HepG2 (cell line): ENCODE data around the gene PIGX. TPM values are rescaled to one million over a fixed set of nuclear protein-coding genes. Genes with fewer than 3 reads are reported as not detected.
A peak's percentile ranks its signal among the peaks of the same experiment; 100 is the strongest.

Source experiments
- ATF1 ChIP-seq: IDR thresholded peaks from 2 replicates; pipeline ENCODE4 v1.6.1; 2016; ENCODE audit warnings: mild to moderate bottlenecking, control low read depth
- FOXO1 ChIP-seq: sonication (generic); formaldehyde crosslinking; IDR thresholded peaks from 2 replicates; pipeline ENCODE4 v1.4.0; 2020; ENCODE audit warnings: missing genetic modification reagents
- HDAC2 ChIP-seq: sonication (generic); formaldehyde crosslinking; IDR thresholded peaks from 2 replicates; pipeline ENCODE4 v1.4.0; 2020; ENCODE audit warnings: missing genetic modification reagents
- KLF6 ChIP-seq: IDR thresholded peaks from 2 replicates; pipeline ENCODE4 v1.8.0; 2016; ENCODE audit warnings: missing biosample characterization, missing genetic modification reagents
- MAFF ChIP-seq: IDR thresholded peaks from 2 replicates; pipeline ENCODE4 v1.6.1; 2011; ENCODE audit warnings: low read depth, low read length, improper control_type of control experiment
- MAFG ChIP-seq: sonication (generic); formaldehyde crosslinking; IDR thresholded peaks from 2 replicates; pipeline ENCODE4 v1.5.1; 2020; ENCODE audit warnings: mild to moderate bottlenecking, missing genetic modification reagents
- NR3C1 ChIP-seq: sonication (generic); formaldehyde crosslinking; IDR thresholded peaks from 2 replicates; pipeline ENCODE4 v1.4.0; 2020; ENCODE audit warnings: missing genetic modification reagents
- SALL1 ChIP-seq: sonication (generic); formaldehyde crosslinking; IDR thresholded peaks from 2 replicates; pipeline ENCODE4 v1.8.0; 2022; ENCODE audit warnings: mild to moderate bottlenecking, missing genetic modification reagents
- SMAD1 ChIP-seq: sonication (generic); formaldehyde crosslinking; IDR thresholded peaks from 2 replicates; pipeline ENCODE4 v1.4.0; 2020; ENCODE audit warnings: missing genetic modification reagents, low read depth, mild to moderate bottlenecking, borderline replicate concordance
- TAF1 ChIP-seq: sonication (generic); formaldehyde crosslinking; IDR thresholded peaks from 2 replicates; pipeline ENCODE4 v1.4.0; 2020; ENCODE audit warnings: missing genetic modification reagents
- ZFYVE20 ChIP-seq: sonication (generic); formaldehyde crosslinking; IDR thresholded peaks from 2 replicates; pipeline ENCODE4 v1.8.0; 2023; ENCODE audit warnings: low read depth, mild to moderate bottlenecking, moderate library complexity, missing genetic modification reagents, borderline replicate concordance
- ZNF10 ChIP-seq: sonication (generic); formaldehyde crosslinking; IDR thresholded peaks from 2 replicates; pipeline ENCODE4 v1.4.0; 2020; ENCODE audit warnings: mild to moderate bottlenecking, low read depth, missing genetic modification reagents, borderline replicate concordance
- ZNF333 ChIP-seq: sonication (generic); formaldehyde crosslinking; IDR thresholded peaks from 2 replicates; pipeline ENCODE4 v1.4.0; 2020; ENCODE audit warnings: mild to moderate bottlenecking, missing genetic modification reagents, borderline replicate concordance
- ZNF382 ChIP-seq: sonication (generic); formaldehyde crosslinking; IDR thresholded peaks from 2 replicates; pipeline ENCODE4 v1.5.0; 2020; ENCODE audit warnings: missing genetic modification reagents, mild to moderate bottlenecking, borderline replicate concordance
- ZNF570 ChIP-seq: sonication (generic); formaldehyde crosslinking; IDR thresholded peaks from 2 replicates; pipeline ENCODE4 v1.4.0; 2020; ENCODE audit warnings: mild to moderate bottlenecking, missing genetic modification reagents, borderline replicate concordance
- polyA plus RNA-seq, 8 experiments: library from polyadenylated mRNA; depleted of rRNA in 3 of 8; stranded (reverse) in 7 of 8; unstranded in 1 of 8; fragments of >200 nt; fragmentation: Illumina TruSeq in 4 of 8; extraction: Trizol in 4 of 8; gene quantifications; 2 replicates each; pipeline versions ENCODE4 v1.2.1 to v1.2.3, GENCODE V29; 2011 to 2016; ENCODE audit warnings: low read depth in 4 of 8, missing spikeins in 1 of 8, mixed read lengths in 1 of 8; ENCODE audit not compliant: insufficient read depth in 1 of 8
- total RNA-seq, 5 experiments: library from RNA; depleted of rRNA; stranded (reverse); fragments of >200 nt; fragmentation: Illumina TruSeq; extraction: Trizol; gene quantifications; 2 replicates each; pipeline ENCODE4 v1.2.3, GENCODE V29; 2016; ENCODE audit warnings: low read depth in 1 of 5
- TF ChIP-seq, protein P1 (sequence below): sonication (generic); formaldehyde crosslinking; IDR thresholded peaks from 2 replicates; pipeline ENCODE4 v1.5.0; 2020; ENCODE audit warnings: mild to moderate bottlenecking, missing genetic modification reagents, borderline replicate concordance
- TF ChIP-seq, protein P2 (sequence below): sonication (generic); formaldehyde crosslinking; conservative IDR thresholded peaks from 2 replicates; pipeline ENCODE4 v1.4.0; 2020; ENCODE audit warnings: missing genetic modification reagents
- TF ChIP-seq, protein P3 (sequence below): sonication (generic); formaldehyde crosslinking; IDR thresholded peaks from 2 replicates; pipeline ENCODE4 v1.5.0; 2020; ENCODE audit warnings: missing genetic modification reagents
- TF ChIP-seq, protein P4 (sequence below): sonication (generic); formaldehyde crosslinking; IDR thresholded peaks from 2 replicates; pipeline ENCODE4 v1.5.0; 2020; ENCODE audit warnings: mild to moderate bottlenecking, missing genetic modification reagents, moderate library complexity
- TF ChIP-seq, protein P5 (sequence below): sonication (generic); formaldehyde crosslinking; IDR thresholded peaks from 2 replicates; pipeline ENCODE4 v1.5.0; 2020; ENCODE audit warnings: missing genetic modification reagents

The PIGX gene
- total and polyA plus RNA-seq, 2 of the 13 experiments (the other 11 are each of a cell fraction or from before 2014, with no cell fraction given), result 13.2 to 21.3 TPM

DNA sequence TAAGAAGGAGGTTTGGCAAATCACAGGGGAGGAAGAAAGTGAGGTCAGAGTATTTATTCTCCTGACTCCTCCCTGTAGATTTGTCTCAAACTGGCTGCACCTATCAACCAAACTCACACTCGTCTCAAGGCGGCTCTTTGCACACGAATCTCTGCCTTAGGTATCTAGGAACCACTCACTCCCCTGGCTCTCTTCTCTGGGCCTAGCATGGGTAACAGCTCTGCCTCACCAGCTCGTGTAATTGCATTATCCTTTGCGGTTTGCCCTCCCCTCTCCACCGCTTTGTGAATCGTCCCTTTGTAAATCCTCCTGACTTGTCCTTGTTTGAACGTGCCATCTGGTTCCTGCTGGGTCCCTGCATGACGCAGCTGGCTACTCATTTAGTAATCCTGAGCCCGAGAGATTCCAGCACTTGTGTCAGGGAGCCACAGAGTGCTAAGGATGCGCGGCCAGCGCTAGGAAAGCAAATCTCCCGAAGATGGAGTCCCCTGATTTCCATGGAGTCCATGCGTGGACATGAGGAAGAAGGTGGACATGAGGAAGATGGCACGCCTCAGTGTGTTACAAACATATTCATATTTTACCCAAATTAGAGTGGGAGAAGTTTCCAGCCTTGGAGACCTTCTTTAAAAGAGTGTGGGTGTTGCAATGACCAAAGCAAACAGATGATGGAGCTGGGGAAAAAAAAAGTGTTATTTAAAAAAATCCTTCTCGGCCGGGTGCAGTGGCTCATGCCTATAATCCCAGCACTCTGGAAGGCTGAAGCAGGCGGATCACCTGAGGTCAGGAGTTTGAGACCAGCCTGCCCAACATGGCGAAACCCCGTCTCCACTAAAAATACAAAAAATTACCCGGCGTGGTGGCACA lies 45.9 kb upstream of the PIGX start (continued):
- TF ChIP-seq, protein P1, sequence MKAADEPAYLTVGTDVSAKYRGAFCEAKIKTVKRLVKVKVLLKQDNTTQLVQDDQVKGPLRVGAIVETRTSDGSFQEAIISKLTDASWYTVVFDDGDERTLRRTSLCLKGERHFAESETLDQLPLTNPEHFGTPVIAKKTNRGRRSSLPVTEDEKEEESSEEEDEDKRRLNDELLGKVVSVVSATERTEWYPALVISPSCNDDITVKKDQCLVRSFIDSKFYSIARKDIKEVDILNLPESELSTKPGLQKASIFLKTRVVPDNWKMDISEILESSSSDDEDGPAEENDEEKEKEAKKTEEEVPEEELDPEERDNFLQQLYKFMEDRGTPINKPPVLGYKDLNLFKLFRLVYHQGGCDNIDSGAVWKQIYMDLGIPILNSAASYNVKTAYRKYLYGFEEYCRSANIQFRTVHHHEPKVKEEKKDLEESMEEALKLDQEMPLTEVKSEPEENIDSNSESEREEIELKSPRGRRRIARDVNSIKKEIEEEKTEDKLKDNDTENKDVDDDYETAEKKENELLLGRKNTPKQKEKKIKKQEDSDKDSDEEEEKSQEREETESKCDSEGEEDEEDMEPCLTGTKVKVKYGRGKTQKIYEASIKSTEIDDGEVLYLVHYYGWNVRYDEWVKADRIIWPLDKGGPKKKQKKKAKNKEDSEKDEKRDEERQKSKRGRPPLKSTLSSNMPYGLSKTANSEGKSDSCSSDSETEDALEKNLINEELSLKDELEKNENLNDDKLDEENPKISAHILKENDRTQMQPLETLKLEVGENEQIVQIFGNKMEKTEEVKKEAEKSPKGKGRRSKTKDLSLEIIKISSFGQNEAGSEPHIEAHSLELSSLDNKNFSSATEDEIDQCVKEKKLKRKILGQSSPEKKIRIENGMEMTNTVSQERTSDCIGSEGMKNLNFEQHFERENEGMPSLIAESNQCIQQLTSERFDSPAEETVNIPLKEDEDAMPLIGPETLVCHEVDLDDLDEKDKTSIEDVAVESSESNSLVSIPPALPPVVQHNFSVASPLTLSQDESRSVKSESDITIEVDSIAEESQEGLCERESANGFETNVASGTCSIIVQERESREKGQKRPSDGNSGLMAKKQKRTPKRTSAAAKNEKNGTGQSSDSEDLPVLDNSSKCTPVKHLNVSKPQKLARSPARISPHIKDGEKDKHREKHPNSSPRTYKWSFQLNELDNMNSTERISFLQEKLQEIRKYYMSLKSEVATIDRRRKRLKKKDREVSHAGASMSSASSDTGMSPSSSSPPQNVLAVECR (CRISPR knock-in tag), result 0 out of 2 replicates have a peak, but pooled peaks have one; percentile 34
- TF ChIP-seq, protein P2, sequence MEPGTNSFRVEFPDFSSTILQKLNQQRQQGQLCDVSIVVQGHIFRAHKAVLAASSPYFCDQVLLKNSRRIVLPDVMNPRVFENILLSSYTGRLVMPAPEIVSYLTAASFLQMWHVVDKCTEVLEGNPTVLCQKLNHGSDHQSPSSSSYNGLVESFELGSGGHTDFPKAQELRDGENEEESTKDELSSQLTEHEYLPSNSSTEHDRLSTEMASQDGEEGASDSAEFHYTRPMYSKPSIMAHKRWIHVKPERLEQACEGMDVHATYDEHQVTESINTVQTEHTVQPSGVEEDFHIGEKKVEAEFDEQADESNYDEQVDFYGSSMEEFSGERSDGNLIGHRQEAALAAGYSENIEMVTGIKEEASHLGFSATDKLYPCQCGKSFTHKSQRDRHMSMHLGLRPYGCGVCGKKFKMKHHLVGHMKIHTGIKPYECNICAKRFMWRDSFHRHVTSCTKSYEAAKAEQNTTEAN, result no peak
- TF ChIP-seq FOXO1 (CRISPR knock-in tag), result no peak
- TF ChIP-seq KLF6 (CRISPR knock-in tag), result no peak
- TF ChIP-seq ZNF333 (CRISPR knock-in tag), result no peak
- TF ChIP-seq ZNF570 (CRISPR knock-in tag), result no peak
- no peak for TF ChIP-seq ZNF382 (CRISPR knock-in tag)
- TF ChIP-seq NR3C1 (CRISPR knock-in tag), result no peak
- TF ChIP-seq, protein P3, sequence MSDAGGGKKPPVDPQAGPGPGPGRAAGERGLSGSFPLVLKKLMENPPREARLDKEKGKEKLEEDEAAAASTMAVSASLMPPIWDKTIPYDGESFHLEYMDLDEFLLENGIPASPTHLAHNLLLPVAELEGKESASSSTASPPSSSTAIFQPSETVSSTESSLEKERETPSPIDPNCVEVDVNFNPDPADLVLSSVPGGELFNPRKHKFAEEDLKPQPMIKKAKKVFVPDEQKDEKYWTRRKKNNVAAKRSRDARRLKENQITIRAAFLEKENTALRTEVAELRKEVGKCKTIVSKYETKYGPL (CRISPR knock-in tag), result no peak
- TF ChIP-seq, protein P4, sequence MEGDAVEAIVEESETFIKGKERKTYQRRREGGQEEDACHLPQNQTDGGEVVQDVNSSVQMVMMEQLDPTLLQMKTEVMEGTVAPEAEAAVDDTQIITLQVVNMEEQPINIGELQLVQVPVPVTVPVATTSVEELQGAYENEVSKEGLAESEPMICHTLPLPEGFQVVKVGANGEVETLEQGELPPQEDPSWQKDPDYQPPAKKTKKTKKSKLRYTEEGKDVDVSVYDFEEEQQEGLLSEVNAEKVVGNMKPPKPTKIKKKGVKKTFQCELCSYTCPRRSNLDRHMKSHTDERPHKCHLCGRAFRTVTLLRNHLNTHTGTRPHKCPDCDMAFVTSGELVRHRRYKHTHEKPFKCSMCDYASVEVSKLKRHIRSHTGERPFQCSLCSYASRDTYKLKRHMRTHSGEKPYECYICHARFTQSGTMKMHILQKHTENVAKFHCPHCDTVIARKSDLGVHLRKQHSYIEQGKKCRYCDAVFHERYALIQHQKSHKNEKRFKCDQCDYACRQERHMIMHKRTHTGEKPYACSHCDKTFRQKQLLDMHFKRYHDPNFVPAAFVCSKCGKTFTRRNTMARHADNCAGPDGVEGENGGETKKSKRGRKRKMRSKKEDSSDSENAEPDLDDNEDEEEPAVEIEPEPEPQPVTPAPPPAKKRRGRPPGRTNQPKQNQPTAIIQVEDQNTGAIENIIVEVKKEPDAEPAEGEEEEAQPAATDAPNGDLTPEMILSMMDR (CRISPR knock-in tag), result 0 out of 2 replicates have a peak, but pooled peaks have one; percentile 6
- TF ChIP-seq MAFF, result no peak
- TF ChIP-seq, protein P5, sequence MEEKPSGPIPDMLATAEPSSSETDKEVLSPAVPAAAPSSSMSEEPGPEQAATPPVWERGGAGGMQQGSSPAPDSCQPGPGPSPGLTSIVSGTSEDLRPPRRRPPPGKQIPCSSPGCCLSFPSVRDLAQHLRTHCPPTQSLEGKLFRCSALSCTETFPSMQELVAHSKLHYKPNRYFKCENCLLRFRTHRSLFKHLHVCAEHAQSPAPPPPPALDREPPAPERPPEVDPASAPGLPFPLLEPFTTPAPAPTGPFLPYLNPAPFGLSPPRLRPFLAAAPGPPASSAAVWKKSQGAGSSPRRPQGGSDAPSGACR (CRISPR knock-in tag), result no peak
- peak; percentile 34; the same call in 1 of the 2 replicates for TF ChIP-seq SALL1 (CRISPR knock-in tag)
- TF ChIP-seq ZFYVE20, result no peak
- 0 out of 2 replicates have a peak, but pooled peaks have one; percentile 34 for TF ChIP-seq TAF1 (CRISPR knock-in tag)
- no peak for TF ChIP-seq ATF1 (CRISPR knock-in tag)
- no peak for TF ChIP-seq ZNF10 (CRISPR knock-in tag)
- no peak for TF ChIP-seq HDAC2 (CRISPR knock-in tag)
- TF ChIP-seq SMAD1 (CRISPR knock-in tag), result no peak
- no peak for TF ChIP-seq MAFG (CRISPR knock-in tag)
